Spleen (tissue), 13 donors: ENCODE measurements around the gene RPN1. TPM values are rescaled to one million over a fixed set of nuclear protein-coding genes. Genes with fewer than 3 reads are reported as not detected.
A peak's percentile ranks its signal among the peaks of the same experiment; 100 is the strongest.

ENCODE experiments used
- DNase-seq: peaks from one replicate; pipeline ENCODE4 v3.0.0-alpha.2; 2020
- H3K27ac ChIP-seq, 8 donors: fragments of 200-600 bp; sonication (generic) in 7 of 8; 1 replicate in 4 of 8; 2 replicates in 4 of 8; pipeline versions ENCODE4 v1.5.0 to v1.8.0; 2016 to 2021; ENCODE audit warnings: inconsistent platforms in 4 of 8, mild to moderate bottlenecking in 4 of 8, moderate library complexity in 1 of 8
- H3K27me3 ChIP-seq, 7 donors: fragments of 200-600 bp; sonication (generic) in 6 of 7; replicated peaks in 1 of 7; 1 replicate in 4 of 7; 2 replicates in 3 of 7; pipeline versions ENCODE4 v1.5.0 to v1.8.0; 2016 to 2021; ENCODE audit warnings: inconsistent platforms in 3 of 7, mild to moderate bottlenecking in 1 of 7
- H3K36me3 ChIP-seq, 6 donors: fragments of 200-600 bp; sonication (generic) in 5 of 6; 1 replicate in 4 of 6; 2 replicates in 2 of 6; pipeline versions ENCODE4 v1.5.0 to v1.8.0; 2016 to 2021; ENCODE audit warnings: inconsistent platforms in 2 of 6
- H3K4me1 ChIP-seq, 6 donors: fragments of 200-600 bp; sonication (generic) in 5 of 6; 1 replicate in 3 of 6; 2 replicates in 3 of 6; pipeline versions ENCODE4 v1.5.0 to v1.8.0; 2016 to 2021; ENCODE audit warnings: inconsistent platforms in 3 of 6
- H3K4me3 ChIP-seq, 8 donors: fragments of 200-600 bp; sonication (generic) in 7 of 8; 1 replicate in 4 of 8; 2 replicates in 4 of 8; pipeline versions ENCODE4 v1.5.0 to v1.8.0; 2016 to 2021; ENCODE audit warnings: inconsistent platforms in 4 of 8, mild to moderate bottlenecking in 4 of 8, moderate library complexity in 2 of 8
- H3K9me3 ChIP-seq, 8 donors: fragments of 200-600 bp; sonication (generic) in 7 of 8; 1 replicate in 4 of 8; 2 replicates in 4 of 8; pipeline versions ENCODE4 v1.5.0 to v1.8.0; 2016 to 2021; ENCODE audit warnings: inconsistent platforms in 4 of 8
- POLR2A ChIP-seq, 3 donors: fragments of 450-650 bp; IDR thresholded peaks; one replicate each; pipeline ENCODE4 v1.5.1; 2017; ENCODE audit warnings: antibody characterized with exemption in 3 of 3, mild to moderate bottlenecking in 1 of 3
- POLR2AphosphoS5 ChIP-seq, 3 donors: sonication (generic); formaldehyde crosslinking; IDR thresholded peaks; one replicate each; pipeline ENCODE4 v1.5.1; 2017; ENCODE audit warnings: antibody characterized with exemption in 3 of 3
- WGBS, 5 donors: extraction: QIAGEN DNeasy Blood & Tissue Kit in 3 of 5; methylation state at CpG; one replicate each; pipeline versions ENCODE4 v1.1.5 to v1.1.7; 2013 to 2018; 5-methylcytosine and 5-hydroxymethylcytosine counted together
- intact Hi-C: fragments of 100-400 bp; cut with DNase I; formaldehyde crosslinking; loops from one replicate; pipeline ENCODE4 v1.15.0; 2023; ENCODE audit warnings: low total_unique reads
- long read RNA-seq, 2 donors: transcript quantifications; one replicate each; lab custom pipeline, GENCODE V29; 2026
- polyA plus RNA-seq, 3 donors: library from polyadenylated mRNA; stranded (reverse); fragments of 200-250 nt; gene quantifications; one replicate each; pipeline ENCODE4 v1.2.1, GENCODE V29; 2013
- total RNA-seq, 7 donors: library from RNA; depleted of rRNA in 3 of 7; stranded (reverse); fragments of >200 nt in 3 of 7; fragmentation: NEBNext Ultra II Directional in 4 of 7; extraction: Animal tissue kit (Norgen Biotek cat#: 25700) in 4 of 7; gene quantifications; one replicate each; pipeline versions ENCODE4 v1.1.0 to v1.2.1, GENCODE V29; 2016 to 2021
- TF ChIP-seq, protein P1 (sequence below), 11 experiments: fragments of 200-600 bp in 7 of 11; fragments of 450-650 bp in 4 of 11; sonication (generic) in 4 of 11; IDR thresholded peaks in 8 of 11; conservative IDR thresholded peaks in 3 of 11; 1 replicate in 7 of 11; 2 replicates in 4 of 11; pipeline versions ENCODE4 v1.4.0 to v1.8.0; 2016 to 2021; ENCODE audit warnings: antibody characterized with exemption in 11 of 11, inconsistent platforms in 4 of 11, mild to moderate bottlenecking in 1 of 11
- donor health status: healthy with polysubstance abuse.
- donor health status: DM: no; HTN: no; CAD: no; lungs with moderate emphysema.
- donor health status: DM: no; HTN: no; CAD: no.
- donor health status: Bipolar disorder and iron deficiency.
- donor health status: healthy.
- donor health status: DM: no; HTN: no; CAD: no.
- donor health status: DM: yes; HTN: yes; CAD: no.

RPN1 gene
- total RNA-seq (100 to 1,000 TPM; 128 to 263 (median 190) TPM), polyA plus RNA-seq (10 to 100 TPM; 44.9 to 78.1 (median 75.4) TPM)
- long read RNA-seq, donor 1, transcript RPN1-201 (10 exons, 2,314 nt): major isoform, 45 of 78 reads
- long read RNA-seq, donor 1, partial matches to known transcripts: 31 of 78 reads
- long read RNA-seq, donor 1, other reads (novel, unspliced or antisense): 0 of 78 reads
- long read RNA-seq, donor 2, transcript RPN1-201 (10 exons, 2,314 nt): major isoform, 34 of 40 reads
- long read RNA-seq, donor 2, partial matches to known transcripts: 6 of 40 reads
- long read RNA-seq, donor 2, other reads (novel, unspliced or antisense): 0 of 40 reads

DNA sequence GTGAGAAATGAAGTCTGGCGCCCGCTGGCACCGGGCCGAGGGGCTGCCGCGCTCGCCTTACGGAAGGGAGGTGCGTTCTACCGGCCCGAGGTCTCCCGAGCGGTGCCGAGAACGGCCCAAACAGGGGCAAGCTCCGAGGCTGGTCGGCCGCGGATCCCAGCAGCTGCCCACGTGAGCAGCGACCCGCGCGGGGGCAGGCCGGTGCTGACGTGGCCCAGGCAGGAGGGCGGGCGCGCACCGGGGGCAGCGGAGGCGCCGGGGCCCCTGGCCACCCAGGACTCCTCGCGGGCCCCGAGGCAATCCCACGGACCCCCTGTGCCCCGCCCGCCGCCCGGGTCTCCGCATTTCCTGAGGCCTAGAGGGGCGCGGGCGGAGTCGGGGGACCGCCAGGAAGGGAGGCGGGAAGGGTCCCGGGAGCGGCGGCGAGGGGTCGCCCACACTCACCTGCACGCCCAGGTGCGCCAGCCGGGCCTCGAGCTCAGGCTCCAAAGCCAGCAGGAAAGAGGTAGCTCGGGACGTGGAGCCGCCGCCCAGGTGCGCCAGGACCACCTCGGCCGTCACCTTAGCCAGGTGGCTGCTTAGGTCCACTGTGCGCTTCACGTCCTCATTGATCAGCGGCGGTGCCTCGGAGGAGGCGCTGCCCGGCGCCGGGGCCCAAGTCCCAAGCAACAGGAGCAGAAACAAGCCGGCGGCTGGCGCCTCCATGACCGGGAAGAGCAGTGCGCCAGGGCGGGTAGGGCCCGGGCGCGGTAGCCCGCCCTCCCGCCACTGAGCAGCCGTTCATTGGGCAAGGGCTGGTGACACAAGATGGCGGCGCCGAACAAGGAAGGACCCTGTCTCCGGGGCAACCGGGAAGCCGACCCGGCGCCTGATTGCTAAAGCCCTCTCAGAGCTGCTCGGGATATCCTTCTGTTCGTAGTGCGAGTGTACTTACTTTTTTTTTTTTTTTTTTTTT, at the start of gene RPN1:
RPN1 (minus strand) TSS at position 723 of the 955 bp plus-strand sequence; CDS start at position 705, 18 bp downstream.
- H3K4me3 ChIP-seq: peak within 1 kb of the TSS; percentile 77 to 100 (median 95)
- WGBS, 5 donors: 0 to 1% (median 1%) methylated on average over 53 to 96 of the region's 96 CpGs
- peak; percentile 100 for DNase-seq
- H3K9me3 ChIP-seq: no peaks in the 10 kb centered on the region
- no peaks in the 10 kb centered on the region for H3K27me3 ChIP-seq
- intact Hi-C loops: loop anchor here (5.0 kb wide), 1 partner anchor 33 kb away; no protein-coding TSS in a partner anchor
- H3K27ac ChIP-seq: peak within 1 kb of the TSS; percentile 68 to 99 (median 96)
- H3K36me3 ChIP-seq: peaks cover 0 to 13% (median 0%) of the 10 kb centered on the region in 6 donors
- TF ChIP-seq POLR2AphosphoS5 (IDR thresholded peaks at IDR 0.05): peak; percentile 92 to 97 (median 93)
- peak; percentile 50 to 69 (median 65) for TF ChIP-seq POLR2A (IDR thresholded peaks at IDR 0.05)
- TF ChIP-seq, protein P1, sequence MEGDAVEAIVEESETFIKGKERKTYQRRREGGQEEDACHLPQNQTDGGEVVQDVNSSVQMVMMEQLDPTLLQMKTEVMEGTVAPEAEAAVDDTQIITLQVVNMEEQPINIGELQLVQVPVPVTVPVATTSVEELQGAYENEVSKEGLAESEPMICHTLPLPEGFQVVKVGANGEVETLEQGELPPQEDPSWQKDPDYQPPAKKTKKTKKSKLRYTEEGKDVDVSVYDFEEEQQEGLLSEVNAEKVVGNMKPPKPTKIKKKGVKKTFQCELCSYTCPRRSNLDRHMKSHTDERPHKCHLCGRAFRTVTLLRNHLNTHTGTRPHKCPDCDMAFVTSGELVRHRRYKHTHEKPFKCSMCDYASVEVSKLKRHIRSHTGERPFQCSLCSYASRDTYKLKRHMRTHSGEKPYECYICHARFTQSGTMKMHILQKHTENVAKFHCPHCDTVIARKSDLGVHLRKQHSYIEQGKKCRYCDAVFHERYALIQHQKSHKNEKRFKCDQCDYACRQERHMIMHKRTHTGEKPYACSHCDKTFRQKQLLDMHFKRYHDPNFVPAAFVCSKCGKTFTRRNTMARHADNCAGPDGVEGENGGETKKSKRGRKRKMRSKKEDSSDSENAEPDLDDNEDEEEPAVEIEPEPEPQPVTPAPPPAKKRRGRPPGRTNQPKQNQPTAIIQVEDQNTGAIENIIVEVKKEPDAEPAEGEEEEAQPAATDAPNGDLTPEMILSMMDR (IDR thresholded peaks at IDR 0.05 in 8 of 11, conservative IDR thresholded peaks at IDR 0.05 in 3 of 11): peak in 2 of 11 experiments; percentile 18 to 30
- peaks cover 9 to 86% (median 44%) of the 10 kb centered on the region in 6 donors for H3K4me1 ChIP-seq

DNA sequence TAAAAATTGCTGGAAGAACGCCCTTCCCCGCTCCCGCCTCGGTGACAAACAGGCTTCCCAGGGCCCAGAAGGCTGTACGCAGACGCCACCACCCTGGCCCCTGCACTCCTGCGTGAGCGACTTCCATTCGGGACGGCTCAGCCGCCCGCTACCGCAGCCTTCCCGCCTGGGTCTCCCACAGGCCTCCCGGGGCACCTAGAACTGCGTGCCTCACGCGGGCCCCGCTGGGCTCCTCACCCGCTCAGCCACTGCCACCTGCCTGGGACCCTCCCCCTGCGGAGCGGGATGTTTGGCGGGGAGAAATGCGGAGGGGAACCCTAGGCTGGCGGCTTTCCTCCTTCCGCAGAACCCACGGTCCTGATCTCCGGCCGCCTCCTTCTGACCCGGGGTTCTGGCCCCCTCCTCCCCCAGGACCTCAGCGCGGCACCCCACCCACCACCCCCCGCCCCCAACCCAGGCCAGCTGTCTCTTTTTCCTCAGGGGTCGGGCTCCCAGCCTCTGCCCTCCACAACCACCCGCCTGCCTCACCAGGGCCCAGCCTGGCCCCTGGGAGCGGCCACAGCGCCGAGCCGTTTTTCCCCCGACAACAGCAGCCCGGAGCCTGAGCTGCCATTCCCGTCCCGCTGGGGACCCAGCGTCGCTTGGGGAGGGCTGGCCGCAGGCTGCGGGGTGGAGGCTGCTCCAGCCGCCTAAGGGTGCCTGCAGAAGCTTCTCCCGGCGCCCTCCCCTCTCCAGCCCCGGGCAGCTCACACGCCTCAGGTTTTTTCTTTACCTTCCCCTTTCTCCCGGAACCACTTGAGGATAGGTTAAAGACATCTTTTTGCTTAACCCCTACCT, 47.8 kb upstream of the RPN1 start:
- peak overlapping the region in 7 of 8 donors; percentile 63 to 86 (median 72) for H3K27ac ChIP-seq
- intact Hi-C loops: no loop called here
- peaks cover 0 to 5% (median 0%) of the 10 kb centered on the region in 7 donors for H3K27me3 ChIP-seq
- H3K4me3 ChIP-seq: peak overlapping the region; percentile 26 to 73 (median 44)
- 2 to 6% (median 2%) methylated on average over 30 to 52 of the region's 53 CpGs for WGBS, 5 donors
- peaks cover 0 to 42% (median 14%) of the 10 kb centered on the region in 6 donors for H3K4me1 ChIP-seq
- DNase-seq: peak; percentile 83
- peak in 2 of 3 donors; percentile 47 to 58 for TF ChIP-seq POLR2AphosphoS5 (IDR thresholded peaks at IDR 0.05)
- TF ChIP-seq, protein P1 (IDR thresholded peaks at IDR 0.05 in 8 of 11, conservative IDR thresholded peaks at IDR 0.05 in 3 of 11): no peak
- no peaks in the 10 kb centered on the region for H3K9me3 ChIP-seq
- no peaks in the 10 kb centered on the region for H3K36me3 ChIP-seq

DNA sequence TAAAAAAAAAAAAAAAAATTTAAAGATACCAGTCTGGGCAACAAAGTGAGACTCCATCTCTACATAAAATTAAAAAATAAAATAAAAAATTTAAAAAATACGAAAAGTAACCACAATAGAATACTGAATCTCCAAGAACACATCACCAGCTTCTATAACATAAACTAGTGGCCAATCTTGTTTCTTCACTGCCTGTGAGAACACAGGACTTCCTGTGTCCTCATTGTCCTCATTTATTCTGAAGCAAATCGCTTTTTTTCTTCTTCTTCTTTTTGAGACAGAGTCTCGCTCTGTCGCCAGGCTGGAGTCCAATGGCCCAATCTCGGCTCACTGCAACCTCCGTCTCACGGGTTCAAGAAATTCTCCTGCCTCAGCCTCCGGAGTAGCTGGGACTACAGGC, 46.7 kb upstream of the RPN1 start:
- peaks cover 0 to 41% (median 14%) of the 10 kb centered on the region in 6 donors for H3K4me1 ChIP-seq
- H3K4me3 ChIP-seq: no peak overlapping the region
- 57 to 92% (median 74%) methylated on average over 8 of the region's 8 CpGs for WGBS, 5 donors
- no peaks in the 10 kb centered on the region for H3K9me3 ChIP-seq
- H3K27ac ChIP-seq: peak overlapping the region in 4 of 8 donors; percentile 7 to 86 (median 78)
- no peak for DNase-seq
- TF ChIP-seq POLR2A (IDR thresholded peaks at IDR 0.05) (no peak), POLR2AphosphoS5 (IDR thresholded peaks at IDR 0.05) (no peak)
- TF ChIP-seq, protein P1 (IDR thresholded peaks at IDR 0.05 in 8 of 11, conservative IDR thresholded peaks at IDR 0.05 in 3 of 11): no peak
- H3K36me3 ChIP-seq: no peaks in the 10 kb centered on the region
- peaks cover 0 to 5% (median 0%) of the 10 kb centered on the region in 7 donors for H3K27me3 ChIP-seq
- intact Hi-C loops: no loop called here
